Measurements from ENCODE around the gene SNED1. TPM values are rescaled to one million over a fixed set of nuclear protein-coding genes. Genes with fewer than 3 reads are reported as not detected.

SNED1 gene
- total RNA-seq, 2 experiments from 2014 or later: 2.8 to 13.6 TPM

DNA sequence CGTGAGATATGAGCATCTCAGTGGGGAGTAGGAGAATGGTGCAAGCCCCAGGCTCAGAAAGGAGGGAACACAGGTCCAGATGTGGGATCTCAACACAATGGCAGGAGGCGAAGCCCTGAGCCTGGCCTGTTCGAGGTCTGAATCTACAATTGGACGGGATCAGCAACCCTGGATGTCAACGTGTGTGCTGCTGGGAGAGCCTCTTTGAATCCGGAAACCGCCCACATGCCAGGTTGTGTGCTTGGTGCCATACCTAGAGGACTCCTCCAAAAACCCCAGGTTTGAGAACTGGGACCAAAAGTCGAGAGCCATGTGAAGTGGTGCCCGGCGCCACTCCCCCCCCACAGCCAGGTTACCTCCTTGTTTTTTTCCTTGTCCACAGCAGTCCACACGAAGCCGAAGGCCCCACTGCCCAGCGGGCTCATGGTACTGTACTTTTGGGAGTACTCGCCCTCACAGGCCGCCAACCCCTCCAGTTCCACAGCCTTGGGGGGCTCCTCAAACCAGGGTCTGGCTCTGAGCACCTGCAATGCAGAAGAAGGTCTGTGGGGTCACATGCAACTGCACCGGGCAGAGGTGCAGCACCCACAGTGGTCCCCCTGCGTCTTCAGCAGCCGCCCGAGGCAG, 124.1 kb downstream of the SNED1 start:
- no peaks in the 10 kb centered on the region for H4K20me1 ChIP-seq (ENCODE audit: insufficient read depth, low read length)
- no peak overlapping the region for H3K4me2 ChIP-seq (ENCODE audit: low read length)
- H3K4me1 ChIP-seq (ENCODE audit: insufficient read depth, low read length, poor library complexity, severe bottlenecking): no peaks in the 10 kb centered on the region
- H3K36me3 ChIP-seq (ENCODE audit: insufficient read depth, low read length): peaks cover 53% of the 10 kb centered on the region
- no peaks in the 10 kb centered on the region for H3K79me2 ChIP-seq (ENCODE audit: insufficient read depth, low read depth, low read length)
- H3K4me3 ChIP-seq (ENCODE audit: low read depth, low read length, poor library complexity, severe bottlenecking): no peak overlapping the region
- DNase-seq (ENCODE audit: low spot score): no peak
- no peak overlapping the region for H2AFZ ChIP-seq (ENCODE audit: low read length)
- POLR2A ChIA-PET: interaction anchor here (0.7 to 1.0 kb wide), 2 partner anchors 12 to 115 kb away, joined by 3 to 4 read pairs; no protein-coding TSS in a partner anchor
- no peaks in the 10 kb centered on the region for H3K9me2 ChIP-seq (ENCODE audit: insufficient read depth, low read length)
- intact Hi-C loops (cut with micrococcal nuclease; ENCODE audit: unreplicated experiment): no loop called here
- H3K9me3 ChIP-seq (ENCODE audit: low read length): 0 out of 2 replicates have a peak, but pooled peaks cover 3% of the 10 kb centered on the region
- no peak for TF ChIP-seq CTCF (conservative IDR thresholded peaks at IDR 0.05; ENCODE audit: low read length)
- TF ChIP-seq EZH2phosphoT487 (IDR thresholded peaks at IDR 0.05; ENCODE audit: borderline replicate concordance, low read depth, low read length): no peak
- no TSS peak for BruUV-seq (replicated peaks)
- CTCF ChIA-PET (ENCODE audit: unreplicated experiment): no interaction called here
- no peak overlapping the region for H3K27ac ChIP-seq (ENCODE audit: low read depth, low read length, poor library complexity, severe bottlenecking)

GRCh38 chr2:241123816-241124536, 125.6 kb downstream of the SNED1 start:
- CTCF ChIA-PET (ENCODE audit: unreplicated experiment): no interaction called here
- Histone ChIP-seq H2AFZ (ENCODE audit: low read length) (no peak overlapping the region), H3K79me2 (ENCODE audit: insufficient read depth, low read depth, low read length) (no peaks in the 10 kb centered on the region), H3K9me3 (ENCODE audit: low read length) (0 out of 2 replicates have a peak, but pooled peaks cover 3% of the 10 kb centered on the region), H3K4me3 (ENCODE audit: low read depth, low read length, poor library complexity, severe bottlenecking) (no peak overlapping the region), H3K4me2 (ENCODE audit: low read length) (no peak overlapping the region), H3K27ac (ENCODE audit: low read depth, low read length, poor library complexity, severe bottlenecking) (no peak overlapping the region), H3K4me1 (ENCODE audit: insufficient read depth, low read length, poor library complexity, severe bottlenecking) (no peaks in the 10 kb centered on the region), H4K20me1 (ENCODE audit: insufficient read depth, low read length) (no peaks in the 10 kb centered on the region), H3K36me3 (ENCODE audit: insufficient read depth, low read length) (peaks cover 53% of the 10 kb centered on the region), H3K9me2 (ENCODE audit: insufficient read depth, low read length) (no peaks in the 10 kb centered on the region)
- POLR2A ChIA-PET: no interaction called here
- no TSS peak for BruUV-seq (replicated peaks)
- intact Hi-C loops (cut with micrococcal nuclease; ENCODE audit: unreplicated experiment): no loop called here
- TF ChIP-seq EZH2phosphoT487 (IDR thresholded peaks at IDR 0.05; ENCODE audit: borderline replicate concordance, low read depth, low read length) (no peak), CTCF (conservative IDR thresholded peaks at IDR 0.05; ENCODE audit: low read length) (no peak)
- DNase-seq (ENCODE audit: low spot score): no peak

DNA sequence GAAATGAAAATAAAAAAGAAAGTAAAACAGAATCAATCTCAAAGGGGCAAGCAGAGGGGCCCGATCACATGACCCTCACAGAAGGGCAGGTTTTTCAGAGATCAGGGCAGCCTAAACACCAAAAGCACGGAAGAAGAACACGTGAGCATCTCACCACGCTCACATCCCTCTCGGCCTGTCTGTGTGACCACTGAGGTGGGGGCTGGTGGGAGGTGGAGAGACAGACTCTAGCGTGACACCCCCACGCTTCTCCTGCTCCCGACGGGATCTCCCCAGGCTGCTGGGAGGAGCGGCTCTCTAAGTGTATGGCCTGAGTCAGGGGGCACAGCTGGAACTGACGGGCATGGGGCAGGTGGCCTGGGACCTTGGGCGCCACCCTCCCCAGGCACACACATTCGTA, 127.2 kb downstream of the SNED1 start:
- BruUV-seq (replicated peaks): no TSS peak
- intact Hi-C loops (cut with micrococcal nuclease; ENCODE audit: unreplicated experiment): no loop called here
- ChIA-PET CTCF (ENCODE audit: unreplicated experiment) (no interaction called here), POLR2A (interaction anchor here (0.6 kb wide), 1 partner anchor 71 kb away, joined by 4 read pairs; no protein-coding TSS in a partner anchor)
- no peak for TF ChIP-seq CTCF (conservative IDR thresholded peaks at IDR 0.05; ENCODE audit: low read length)
- Histone ChIP-seq H4K20me1 (ENCODE audit: insufficient read depth, low read length) (no peaks in the 10 kb centered on the region), H2AFZ (ENCODE audit: low read length) (no peak overlapping the region), H3K9me2 (ENCODE audit: insufficient read depth, low read length) (no peaks in the 10 kb centered on the region), H3K4me1 (ENCODE audit: insufficient read depth, low read length, poor library complexity, severe bottlenecking) (no peaks in the 10 kb centered on the region), H3K4me2 (ENCODE audit: low read length) (no peak overlapping the region), H3K9me3 (ENCODE audit: low read length) (0 out of 2 replicates have a peak, but pooled peaks cover 3% of the 10 kb centered on the region), H3K36me3 (ENCODE audit: insufficient read depth, low read length) (peaks cover 55% of the 10 kb centered on the region), H3K79me2 (ENCODE audit: insufficient read depth, low read depth, low read length) (no peaks in the 10 kb centered on the region), H3K27ac (ENCODE audit: low read depth, low read length, poor library complexity, severe bottlenecking) (no peak overlapping the region), H3K4me3 (ENCODE audit: low read depth, low read length, poor library complexity, severe bottlenecking) (no peak overlapping the region)
- no peak for DNase-seq (ENCODE audit: low spot score)

Measured in OCI-LY7 (cell line).